Endothelial cell (in vitro differentiated cells): ENCODE results near the gene KCTD11. TPM values are rescaled to one million over a fixed set of nuclear protein-coding genes. Genes with fewer than 3 reads are reported as not detected.

ENCODE experiments used
- total RNA-seq: library from RNA; stranded (reverse); fragmentation: NEBNext Ultra II Directional; extraction: Animal tissue kit (Norgen Biotek cat#: 25700); gene quantifications from one replicate; pipeline ENCODE4 v1.2.1, GENCODE V29; 2021; ENCODE audit not compliant: unreplicated experiment

The KCTD11 gene
- total RNA-seq, 1 donor from 2014 or later: 4.8 TPM

Other genes starting within 250 kb of the KCTD11 start
- gene ASGR2, start 237.3 kb upstream of the KCTD11 start, total RNA-seq: 0.41 TPM
- gene ASGR1, start 172.8 kb upstream of the KCTD11 start, total RNA-seq: 23.9 TPM
- 44.3 TPM for gene DLG4, start 132.3 kb upstream of the KCTD11 start, total RNA-seq
- 281 TPM for gene ACADVL, start 132.2 kb upstream of the KCTD11 start, total RNA-seq
- gene DVL2, start 117.6 kb upstream of the KCTD11 start, total RNA-seq: 58.2 TPM
- 80.9 TPM for gene PHF23, start 112.7 kb upstream of the KCTD11 start, total RNA-seq
- gene GABARAP, start 109.7 kb upstream of the KCTD11 start, total RNA-seq: 418 TPM
- 148 TPM for gene CTDNEP1, start 100.4 kb upstream of the KCTD11 start, total RNA-seq
- 36.9 TPM for gene ELP5, start 99.9 kb upstream of the KCTD11 start, total RNA-seq
- gene CLDN7, start 89.7 kb upstream of the KCTD11 start, total RNA-seq: 65.7 TPM
- gene SLC2A4, start 70.4 kb upstream of the KCTD11 start, total RNA-seq: 2.2 TPM
- 14.6 TPM for gene YBX2, start 57.5 kb upstream of the KCTD11 start, total RNA-seq
- 362 TPM for gene EIF5A, start 44.5 kb upstream of the KCTD11 start, total RNA-seq
- 56.8 TPM for gene GPS2, start 36.8 kb upstream of the KCTD11 start, total RNA-seq
- gene NEURL4, start 22.8 kb upstream of the KCTD11 start, total RNA-seq: 55.7 TPM
- gene ACAP1, start 15.6 kb upstream of the KCTD11 start, total RNA-seq: 5.5 TPM
- gene TMEM95, start 3.0 kb downstream of the KCTD11 start, total RNA-seq: not detected
- 1.7 TPM for gene TNK1, start 28.9 kb downstream of the KCTD11 start, total RNA-seq
- gene PLSCR3, start 42.4 kb downstream of the KCTD11 start, total RNA-seq: 74.2 TPM
- gene TMEM256, start 51.9 kb downstream of the KCTD11 start, total RNA-seq: 94.7 TPM
- 54.8 TPM for gene NLGN2, start 55.7 kb downstream of the KCTD11 start, total RNA-seq
- 0.38 TPM for gene SPEM1, start 68.2 kb downstream of the KCTD11 start, total RNA-seq
- 0.15 TPM for gene SPEM2, start 73.5 kb downstream of the KCTD11 start, total RNA-seq
- gene SPEM3, start 76.7 kb downstream of the KCTD11 start, total RNA-seq: not detected
- gene TMEM102, start 83.3 kb downstream of the KCTD11 start, total RNA-seq: 6.1 TPM
- 19.7 TPM for gene FGF11, start 87.3 kb downstream of the KCTD11 start, total RNA-seq
- 11.8 TPM for gene CHRNB1, start 92.9 kb downstream of the KCTD11 start, total RNA-seq
- 21.5 TPM for gene ZBTB4, start 127.5 kb downstream of the KCTD11 start, total RNA-seq
- not detected for gene SLC35G6, start 129.3 kb downstream of the KCTD11 start, total RNA-seq
- gene POLR2A, start 132.2 kb downstream of the KCTD11 start, total RNA-seq: 198 TPM
- 16.3 TPM for gene TNFSF12, start 196.9 kb downstream of the KCTD11 start, total RNA-seq
- gene TNFSF13, start 206.6 kb downstream of the KCTD11 start, total RNA-seq: 5.6 TPM
- 57.8 TPM for gene SENP3, start 209.8 kb downstream of the KCTD11 start, total RNA-seq
- gene CD68, start 227.5 kb downstream of the KCTD11 start, total RNA-seq: 1.6 TPM
- 51.8 TPM for gene MPDU1, start 231.7 kb downstream of the KCTD11 start, total RNA-seq
- 1.3 TPM for gene SOX15, start 237.9 kb downstream of the KCTD11 start, total RNA-seq